Loucy (cell line): Measurements from ENCODE around the gene TRIP13.

ENCODE experiments used
- H2AFZ ChIP-seq: fragments of 200-600 bp; sonication (generic); 2 replicates; pipeline ENCODE4 v1.6.0; 2016; ENCODE audit warnings: antibody characterized with exemption, mild to moderate bottlenecking, low read length, moderate library complexity
- H3F3A ChIP-seq: fragments of 200-600 bp; 2 replicates; pipeline ENCODE4 v1.6.0; 2016; ENCODE audit warnings: antibody characterized with exemption, low read depth, mild to moderate bottlenecking
- H3K27me3 ChIP-seq: fragments of 200-600 bp; sonication (generic); 2 replicates; pipeline ENCODE4 v1.6.1; 2014; ENCODE audit warnings: low read length, mild to moderate bottlenecking; ENCODE audit not compliant: insufficient read depth, poor library complexity, severe bottlenecking
- H3K36me3 ChIP-seq: fragments of 200-600 bp; sonication (generic); 2 replicates; pipeline ENCODE4 v1.6.1; 2016; ENCODE audit warnings: low read length; ENCODE audit not compliant: insufficient read depth
- H3K4me1 ChIP-seq: fragments of 200-600 bp; sonication (generic); 2 replicates; pipeline ENCODE4 v1.5.1; 2014; ENCODE audit warnings: low read length, mild to moderate bottlenecking; ENCODE audit not compliant: insufficient read depth, poor library complexity, severe bottlenecking
- H3K4me2 ChIP-seq: fragments of 200-600 bp; sonication (generic); 2 replicates; pipeline ENCODE4 v1.6.0; 2014; ENCODE audit warnings: antibody characterized with exemption, low read length, low read depth, mild to moderate bottlenecking; ENCODE audit not compliant: poor library complexity, severe bottlenecking
- H3K4me3 ChIP-seq: fragments of 200-600 bp; sonication (generic); 2 replicates; pipeline ENCODE4 v1.5.1; 2014; ENCODE audit warnings: low read length, mild to moderate bottlenecking, mixed read lengths; ENCODE audit not compliant: poor library complexity, severe bottlenecking
- H3K79me2 ChIP-seq: fragments of 200-600 bp; sonication (generic); 2 replicates; pipeline ENCODE4 v1.6.1; 2014; ENCODE audit warnings: low read length; ENCODE audit not compliant: insufficient read depth
- H3K9ac ChIP-seq: fragments of 200-600 bp; sonication (generic); 2 replicates; pipeline ENCODE4 v1.6.0; 2014; ENCODE audit warnings: mild to moderate bottlenecking, low read depth, low read length, moderate library complexity; ENCODE audit not compliant: poor library complexity, severe bottlenecking
- H3K9me2 ChIP-seq: fragments of 200-600 bp; sonication (generic); replicated peaks from 2 replicates; pipeline ENCODE4 v1.6.1; 2016; ENCODE audit warnings: low read depth, low read length, mixed read lengths
- H3K9me3 ChIP-seq: fragments of 200-600 bp; sonication (generic); 2 replicates; pipeline ENCODE4 v1.6.1; 2014; ENCODE audit warnings: mild to moderate bottlenecking, antibody characterized with exemption, low read length, low read depth; ENCODE audit not compliant: insufficient read depth
- H4K20me1 ChIP-seq: fragments of 200-600 bp; sonication (generic); 2 replicates; pipeline ENCODE4 v1.6.0; 2014; ENCODE audit warnings: antibody characterized with exemption, low read length, mild to moderate bottlenecking; ENCODE audit not compliant: insufficient read depth, poor library complexity, severe bottlenecking
- CTCF ChIP-seq: fragments of 200-600 bp; sonication (generic); conservative IDR thresholded peaks from 2 replicates; pipeline ENCODE4 v1.5.1; 2014; ENCODE audit warnings: mild to moderate bottlenecking, antibody characterized with exemption, low read length
- EZH2phosphoT487 ChIP-seq: fragments of 200-600 bp; IDR thresholded peaks from 2 replicates; pipeline ENCODE4 v1.6.1; 2018; ENCODE audit warnings: antibody characterized with exemption, mild to moderate bottlenecking, moderate library complexity, borderline replicate concordance

Gene TRIP13

GRCh38 chr5:856531-857425 lies 35.9 kb upstream of the TRIP13 start:
- Histone ChIP-seq H3K9me2 (no peaks in the 10 kb centered on the region), H3K36me3 (no peaks in the 10 kb centered on the region), H4K20me1 (no peaks in the 10 kb centered on the region), H3K9ac (no peak overlapping the region), H3K4me1 (peaks cover 4% of the 10 kb centered on the region), H3K4me3 (no peak overlapping the region), H3K4me2 (no peak overlapping the region), H3K27me3 (no peaks in the 10 kb centered on the region), H3K79me2 (no peaks in the 10 kb centered on the region), H2AFZ (no peak overlapping the region), H3F3A (no peaks in the 10 kb centered on the region), H3K9me3 (no peaks in the 10 kb centered on the region)
- TF ChIP-seq CTCF (no peak), EZH2phosphoT487 (no peak)

GRCh38 chr5:858726-859125 lies 34.0 kb upstream of the TRIP13 start:
- no peaks in the 10 kb centered on the region for H3K79me2 ChIP-seq
- no peaks in the 10 kb centered on the region for H3K9me2 ChIP-seq
- H3K4me1 ChIP-seq, result peaks cover 4% of the 10 kb centered on the region
- no peak overlapping the region for H3K4me3 ChIP-seq
- H3F3A ChIP-seq, result no peaks in the 10 kb centered on the region
- no peak overlapping the region for H3K9ac ChIP-seq
- no peak overlapping the region for H2AFZ ChIP-seq
- H3K27me3 ChIP-seq, result no peaks in the 10 kb centered on the region
- H3K36me3 ChIP-seq, result peaks cover 11% of the 10 kb centered on the region; the same call in 1 of the 2 replicates
- no peak overlapping the region for H3K4me2 ChIP-seq
- no peaks in the 10 kb centered on the region for H4K20me1 ChIP-seq
- TF ChIP-seq EZH2phosphoT487 (no peak), CTCF (no peak)
- no peaks in the 10 kb centered on the region for H3K9me3 ChIP-seq

GRCh38 chr5:859391-859790 lies 33.3 kb upstream of the TRIP13 start:
- no peaks in the 10 kb centered on the region for H3F3A ChIP-seq
- no peaks in the 10 kb centered on the region for H3K9me2 ChIP-seq
- H2AFZ ChIP-seq, result no peak overlapping the region
- H3K9me3 ChIP-seq, result no peaks in the 10 kb centered on the region
- H4K20me1 ChIP-seq, result no peaks in the 10 kb centered on the region
- H3K9ac ChIP-seq, result no peak overlapping the region
- peaks cover 17% of the 10 kb centered on the region; the same call in 1 of the 2 replicates for H3K36me3 ChIP-seq
- no peaks in the 10 kb centered on the region for H3K79me2 ChIP-seq
- H3K4me3 ChIP-seq, result no peak overlapping the region
- H3K27me3 ChIP-seq, result no peaks in the 10 kb centered on the region
- H3K4me1 ChIP-seq, result peaks cover 4% of the 10 kb centered on the region
- no peak for TF ChIP-seq EZH2phosphoT487
- TF ChIP-seq CTCF, result no peak
- H3K4me2 ChIP-seq, result no peak overlapping the region
